Left lobe of liver (tissue), 2 donors: ENCODE measurements around the gene BCR. TPM values are rescaled to one million over a fixed set of nuclear protein-coding genes. Genes with fewer than 3 reads are reported as not detected.

Source experiments
- ATAC-seq: fragments of 200-7000 bp; cut with Tn5 transposase; one replicate; pipeline ENCODE4 v1.9.1; 2020; ENCODE audit warnings: mild to moderate bottlenecking, moderate library complexity
- DNase-seq: peaks from one replicate; pipeline ENCODE4 v3.0.0-alpha.2; 2020; ENCODE audit warnings: low spot score
- total RNA-seq: library from RNA; stranded (reverse); gene quantifications from one replicate; pipeline ENCODE4 v1.2.1, GENCODE V29; 2021
- donor health status: DM: no; HTN: no; CAD: no; lungs with moderate emphysema.
- donor health status: DM: no; HTN: yes; CAD: no.

Gene BCR
- total RNA-seq, 1 donor from 2014 or later: 29.7 TPM

- no peak for DNase-seq
Observed at GRCh38 chr22:23270798-23271596, 90.7 kb downstream of the BCR start.

DNA sequence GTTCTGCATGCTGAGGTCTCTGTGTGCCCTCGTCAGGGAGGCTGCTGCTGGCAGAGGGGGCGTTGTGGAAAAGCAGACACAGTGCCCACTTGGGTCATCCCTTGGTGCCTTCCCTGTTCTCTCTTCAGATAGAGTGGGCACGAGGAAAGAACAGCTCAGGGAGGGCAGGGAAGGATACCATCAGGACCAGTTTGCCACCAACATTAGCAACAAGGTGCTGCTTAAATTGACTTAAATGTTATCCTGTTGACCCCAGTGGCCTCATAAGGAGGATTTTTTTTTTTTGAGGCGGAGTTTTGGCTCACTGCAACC, 91.2 kb downstream of the BCR start:
- DNase-seq: no peak
- ATAC-seq: no peak

More at GRCh38 chr22:23270798-23271596, 90.7 kb downstream of the BCR start:
- ATAC-seq: no peak

- DNase-seq (no peak), ATAC-seq (no peak)
Observed at GRCh38 chr22:23272371-23272770, 92.1 kb downstream of the BCR start.

DNA sequence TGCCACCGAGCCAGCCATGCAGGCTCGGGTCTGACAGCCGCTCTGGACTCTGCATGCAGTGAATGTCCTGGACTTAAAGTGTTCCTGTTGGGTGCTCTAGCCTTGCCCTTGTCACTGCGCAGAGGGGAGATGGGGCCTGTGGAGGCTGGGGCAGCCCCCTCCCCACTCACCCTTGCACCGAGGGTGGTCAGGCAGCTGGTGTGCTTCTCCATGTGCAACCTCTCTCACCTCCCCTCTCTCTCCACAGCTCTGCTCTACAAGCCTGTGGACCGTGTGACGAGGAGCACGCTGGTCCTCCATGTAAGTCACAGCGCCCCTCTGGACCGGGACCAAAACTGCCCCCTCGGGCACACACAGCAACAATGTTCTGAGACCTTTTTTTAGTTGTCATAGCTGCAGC, 92.5 kb downstream of the BCR start:
- DNase-seq (no peak), ATAC-seq (no peak)

- DNase-seq: no peak
- ATAC-seq: no peak
Observed at GRCh38 chr22:23273445-23274145, 93.3 kb downstream of the BCR start.

DNA sequence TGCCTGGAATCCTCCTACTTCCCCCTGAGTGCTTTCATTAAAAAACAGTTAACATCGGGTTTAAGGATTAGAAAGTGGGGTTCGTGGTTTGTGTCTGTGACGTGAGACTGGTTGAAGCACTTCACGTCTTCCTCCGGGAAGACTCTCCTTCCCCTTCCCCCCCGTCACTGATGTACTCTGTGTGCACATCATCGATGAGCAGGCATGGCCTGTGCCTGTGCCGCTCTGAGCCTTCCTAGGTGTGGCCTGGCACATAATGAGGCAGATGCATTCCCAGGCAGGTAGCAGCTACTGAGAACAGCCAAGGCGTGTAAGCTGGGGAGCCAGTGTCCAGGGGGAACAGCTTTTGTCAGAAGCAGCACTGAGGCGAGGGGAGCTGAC, 93.8 kb downstream of the BCR start:
- no peak for ATAC-seq
- DNase-seq: no peak

- DNase-seq (no peak), ATAC-seq (no peak)
Observed at GRCh38 chr22:23274891-23275694, 94.8 kb downstream of the BCR start.

- ATAC-seq (no peak), DNase-seq (no peak)
Observed at GRCh38 chr22:23275751-23276150, 95.4 kb downstream of the BCR start.

- DNase-seq (no peak), ATAC-seq (no peak)
Observed at GRCh38 chr22:23276656-23277582, 96.6 kb downstream of the BCR start.

DNA sequence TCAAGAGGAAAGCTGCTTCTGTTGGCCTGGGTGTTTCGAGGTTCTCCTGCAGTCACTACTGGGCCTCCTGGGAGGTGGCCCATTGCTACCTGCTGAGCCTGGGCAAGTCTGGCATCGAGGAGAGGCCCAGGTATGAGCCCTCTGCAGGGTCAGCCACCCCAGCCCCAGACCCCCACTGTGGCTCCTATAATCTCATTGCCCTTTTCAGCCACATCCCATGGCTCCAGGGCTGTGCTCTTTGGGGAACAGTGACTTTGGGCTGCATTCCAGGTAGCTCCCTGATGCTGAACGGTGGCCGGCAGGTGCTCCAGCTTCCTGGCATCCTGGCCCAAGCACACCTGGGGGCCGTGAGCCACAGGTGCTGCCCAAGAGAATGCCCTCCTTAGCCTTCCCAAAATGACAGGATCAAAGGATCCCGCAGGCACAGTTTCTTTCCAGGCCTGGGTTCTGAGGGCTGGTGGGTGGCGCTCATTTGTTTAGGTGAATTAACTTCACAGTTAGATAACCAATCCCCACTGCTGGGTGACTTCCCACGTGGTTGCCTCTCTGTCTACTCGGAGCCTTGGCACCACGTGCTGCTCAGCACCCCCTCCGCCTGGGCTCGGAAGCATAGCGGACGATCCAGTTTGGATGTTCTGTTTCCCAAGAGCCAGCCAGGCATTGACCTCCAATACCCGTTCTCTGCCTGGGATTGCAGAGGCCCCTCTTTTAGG, 97.4 kb downstream of the BCR start:
- no peak for ATAC-seq
- no peak for DNase-seq

DNA sequence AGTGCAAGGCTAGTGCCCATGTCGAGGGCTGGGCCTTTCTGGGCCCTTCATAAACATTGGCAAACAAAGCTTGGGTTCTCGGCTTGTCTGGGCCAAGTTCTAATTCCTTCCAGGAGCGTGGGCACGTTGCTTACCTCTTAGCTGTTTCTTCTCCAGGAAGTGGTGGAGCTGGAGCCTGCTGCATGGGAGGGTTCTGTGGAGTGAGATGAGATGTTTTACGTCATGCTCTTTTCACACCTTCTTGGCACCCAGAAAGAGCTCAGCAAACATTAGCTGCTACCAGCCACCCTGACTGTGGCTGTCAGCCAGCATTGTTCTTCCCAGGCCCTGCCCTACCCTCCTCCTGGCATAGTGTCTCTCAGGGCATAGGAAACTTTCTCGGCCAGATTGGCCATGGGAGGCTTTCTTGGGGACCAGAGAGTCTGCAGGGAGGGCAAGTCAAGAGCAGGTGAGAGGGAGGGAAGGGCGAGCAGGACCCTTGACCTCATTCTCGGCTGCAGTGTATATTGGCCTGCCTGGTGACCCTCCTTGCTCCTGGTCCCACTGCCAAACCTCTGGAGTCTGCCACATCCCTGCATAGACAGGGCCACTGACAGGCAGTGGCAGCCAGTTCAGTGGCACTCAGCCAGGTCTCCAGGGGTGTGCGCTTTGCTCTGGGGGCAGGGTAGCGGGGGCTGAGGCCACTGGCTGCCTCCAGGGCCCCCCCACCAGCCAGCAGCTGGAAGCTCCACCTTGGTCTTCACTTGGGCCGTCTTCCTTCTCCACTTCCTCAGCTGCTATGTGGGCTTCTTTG, 98.8 kb downstream of the BCR start:
- ATAC-seq: no peak
- DNase-seq: no peak

DNA sequence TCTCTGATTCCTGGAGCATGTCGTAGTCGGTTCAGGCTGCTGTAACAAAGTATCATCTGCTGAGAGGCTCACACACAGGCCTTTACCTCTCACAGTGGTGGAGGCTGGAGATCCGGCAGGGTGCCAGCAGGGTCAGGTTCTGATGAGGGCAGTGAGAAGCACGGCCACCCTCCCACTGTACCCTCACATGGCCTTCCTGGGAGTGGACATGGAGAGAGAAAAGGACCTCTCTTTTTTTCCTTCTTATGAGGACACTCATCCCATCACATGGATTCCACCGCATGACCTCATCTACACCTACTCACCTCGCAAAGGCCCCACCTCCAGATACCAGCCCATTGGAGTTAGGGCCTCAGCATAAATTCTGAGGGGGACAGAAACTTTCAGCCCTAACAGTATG, 99.5 kb downstream of the BCR start:
- ATAC-seq: no peak
- no peak for DNase-seq

DNA sequence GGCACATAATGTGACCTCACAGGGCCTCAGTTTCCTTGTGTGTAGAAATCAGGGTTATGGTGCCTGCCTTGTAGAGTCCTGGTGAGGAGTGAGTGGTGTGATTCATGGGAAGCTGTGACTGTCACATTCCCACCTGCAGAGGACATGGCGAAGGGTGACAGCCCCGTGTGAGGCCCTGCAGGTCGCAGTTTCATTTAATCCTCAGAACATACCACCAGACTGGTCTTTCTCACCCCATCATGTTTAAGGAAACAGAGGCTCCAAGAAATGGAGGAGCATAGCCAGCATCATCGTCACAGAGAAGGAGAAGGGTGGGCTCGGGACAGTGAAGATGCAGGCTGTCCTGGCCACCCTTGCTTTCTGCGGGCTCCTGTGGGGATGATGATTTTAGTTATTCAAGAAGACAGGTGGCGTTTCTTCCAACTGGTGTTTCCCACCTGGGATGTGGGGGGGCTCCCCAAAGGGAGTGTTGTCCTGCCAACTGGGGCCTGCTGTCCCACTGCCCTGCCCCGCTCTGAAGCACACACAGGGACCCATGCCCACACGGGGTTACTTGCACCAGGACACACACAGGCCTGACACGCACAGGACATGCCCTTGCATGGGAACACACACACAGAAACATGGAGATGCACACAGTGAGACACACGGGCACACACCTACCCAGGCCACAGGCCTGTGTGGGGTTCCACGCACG, 100.2 kb downstream of the BCR start:
- ATAC-seq (no peak), DNase-seq (no peak)

GRCh38 chr22:23281053-23281405, 100.7 kb downstream of the BCR start:
- DNase-seq (no peak), ATAC-seq (no peak)

- peak; percentile 90 for ATAC-seq
- DNase-seq: peak; percentile 84
Observed at GRCh38 chr22:23281406-23282088, 101.2 kb downstream of the BCR start.

GRCh38 chr22:23282089-23282501, 101.8 kb downstream of the BCR start:
- peak; percentile 2 for ATAC-seq
- DNase-seq: no peak

- no peak for DNase-seq
- no peak for ATAC-seq
Observed at GRCh38 chr22:23282516-23282915, 102.2 kb downstream of the BCR start.

DNA sequence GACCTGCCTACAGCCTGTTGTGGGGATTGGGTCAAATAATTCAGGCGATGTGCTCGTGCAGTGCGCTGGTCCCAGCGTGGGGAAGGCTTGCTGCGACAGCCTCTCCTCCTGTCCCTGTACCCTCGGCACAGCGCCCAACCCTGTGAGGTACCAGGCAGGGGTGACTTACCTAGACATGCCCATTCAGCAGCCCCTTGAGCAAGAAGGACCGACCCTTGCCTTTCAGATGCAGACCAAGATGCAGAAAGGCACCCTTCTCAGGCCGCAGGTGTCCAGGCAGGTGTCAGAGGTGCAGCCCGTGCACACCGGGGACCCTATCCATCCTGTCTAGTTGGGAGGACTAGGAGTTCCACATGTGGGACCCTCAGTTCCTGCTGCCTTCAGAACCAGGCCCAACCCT, 102.7 kb downstream of the BCR start:
- DNase-seq (no peak), ATAC-seq (no peak)
